AG10803 (cell line): Measurements from ENCODE around the gene CCDC136.

Experiments used
- DNase-seq: peaks from one replicate; pipeline ENCODE4 v3.0.0; 2010; ENCODE audit warnings: low read depth
- H3K4me3 ChIP-seq: 2 replicates; pipeline ENCODE4 v1.5.1; 2011; ENCODE audit warnings: mild to moderate bottlenecking, low read length, control low read depth
- CTCF ChIP-seq: conservative IDR thresholded peaks from 2 replicates; pipeline ENCODE4 v1.5.1; 2011; ENCODE audit warnings: mild to moderate bottlenecking, low read length, control low read depth, inconsistent platforms

The CCDC136 gene

GRCh38 chr7:128767475-128768110 lies 24.2 kb upstream of the CCDC136 start:
- no peak for TF ChIP-seq CTCF
- no peak for DNase-seq
- no peak overlapping the region for H3K4me3 ChIP-seq

GRCh38 chr7:128770233-128770632 lies 21.5 kb upstream of the CCDC136 start:
- TF ChIP-seq CTCF: no peak
- DNase-seq: no peak

GRCh38 chr7:128773604-128774003 lies 18.2 kb upstream of the CCDC136 start:
- no peak for TF ChIP-seq CTCF
- no peak for DNase-seq
- no peak overlapping the region for H3K4me3 ChIP-seq

More at GRCh38 chr7:128770233-128770632, 21.5 kb upstream of the CCDC136 start:
- H3K4me3 ChIP-seq: no peak overlapping the region

GRCh38 chr7:128774029-128774689 lies 17.6 kb upstream of the CCDC136 start:
- H3K4me3 ChIP-seq: no peak overlapping the region
- no peak for TF ChIP-seq CTCF
- DNase-seq: no peak

- no peak overlapping the region for H3K4me3 ChIP-seq
- no peak for TF ChIP-seq CTCF
These were observed 16.8 kb upstream of the CCDC136 start for GRCh38 chr7:128774921-128775320.

GRCh38 chr7:128775744-128776474 lies 15.9 kb upstream of the CCDC136 start, which contains the start of gene OPN1SW:
Gene OPN1SW (minus strand): TSS chr7:128775794. CDS start chr7:128775781, 13 bp downstream.
- no peak for TF ChIP-seq CTCF
- no peak within 1 kb of the TSS for H3K4me3 ChIP-seq
- DNase-seq: no peak

More at GRCh38 chr7:128774921-128775320, 16.8 kb upstream of the CCDC136 start:
- no peak for DNase-seq
